Adrenal gland (tissue), 12 donors: Measurements from ENCODE around the gene TES. TPM values are rescaled to one million over a fixed set of nuclear protein-coding genes. Genes with fewer than 3 reads are reported as not detected.

Experiments used
- DNase-seq, 7 donors: peaks; one replicate each; pipeline ENCODE4 v3.0.0-alpha.2; 2019 to 2020
- H3K27ac ChIP-seq, 5 donors: fragments of 200-600 bp; sonication (generic) in 4 of 5; 1 replicate in 3 of 5; 2 replicates in 2 of 5; pipeline versions ENCODE4 v1.5.1 to v1.8.0; 2016 to 2020; ENCODE audit warnings: mild to moderate bottlenecking in 1 of 5
- H3K27me3 ChIP-seq: fragments of 200-600 bp; 2 replicates; pipeline ENCODE4 v1.8.0; 2021
- H3K36me3 ChIP-seq, 2 donors: fragments of 200-600 bp; replicated peaks in 1 of 2; 1 replicate in 1 of 2; 2 replicates in 1 of 2; pipeline versions ENCODE4 v1.5.1 to v1.8.0; 2018 to 2022
- H3K4me1 ChIP-seq, 2 donors: fragments of 200-600 bp; replicated peaks in 1 of 2; 1 replicate in 1 of 2; 2 replicates in 1 of 2; pipeline versions ENCODE4 v1.5.1 to v1.8.0; 2018 to 2021
- H3K4me3 ChIP-seq, 4 donors: fragments of 200-600 bp; sonication (generic) in 3 of 4; one replicate each; pipeline ENCODE4 v1.5.1; 2016 to 2018
- H3K9me3 ChIP-seq, 3 donors: fragments of 200-600 bp; sonication (generic) in 1 of 3; replicated peaks in 1 of 3; 1 replicate in 2 of 3; 2 replicates in 1 of 3; pipeline versions ENCODE4 v1.5.1 to v1.8.0; 2016 to 2021
- POLR2A ChIP-seq, 2 donors: fragments of 450-650 bp; IDR thresholded peaks; one replicate each; pipeline ENCODE4 v1.6.1; 2017; ENCODE audit warnings: antibody characterized with exemption in 2 of 2, mild to moderate bottlenecking in 2 of 2, moderate library complexity in 1 of 2
- WGBS, 4 donors: extraction: QIAGEN DNeasy Blood & Tissue Kit in 2 of 4; methylation state at CpG; one replicate each; pipeline versions ENCODE4 v1.1.5 to v1.1.7; 2013 to 2017; 5-methylcytosine and 5-hydroxymethylcytosine counted together
- intact Hi-C, 2 donors: fragments of 100-400 bp; cut with DNase I; formaldehyde crosslinking; loops; one replicate each; pipeline versions ENCODE4 v1.14.1 to v1.15.0; 2022 to 2023
- polyA plus RNA-seq, 3 donors: library from polyadenylated mRNA; stranded (reverse); fragments of 200-250 nt in 2 of 3; fragments of 350-450 nt in 1 of 3; fragmentation: Illumina TruSeq in 1 of 3; extraction: RNeasy Lipid Tissue Mini Kit (QIAGEN cat#74804) in 1 of 3; gene quantifications; one replicate each; pipeline ENCODE4 v1.2.3, GENCODE V29; 2013 to 2014
- total RNA-seq, 9 donors: library from RNA; depleted of rRNA in 4 of 9; stranded (reverse); fragments of >200 nt in 4 of 9; fragments of 120-200 nt in 1 of 9; fragmentation: NEBNext Ultra II Directional in 1 of 9; extraction: Animal tissue kit (Norgen Biotek cat#: 25700) in 1 of 9; gene quantifications; one replicate each; pipeline versions ENCODE4 v1.1.0 to v1.2.4, GENCODE V29; 2013 to 2023
- TF ChIP-seq, protein P1 (sequence below), 6 experiments: fragments of 450-650 bp in 4 of 6; fragments of 200-600 bp in 2 of 6; sonication (generic) in 1 of 6; IDR thresholded peaks; 1 replicate in 5 of 6; 2 replicates in 1 of 6; pipeline versions ENCODE4 v1.5.1 to v1.8.0; 2016 to 2021; ENCODE audit warnings: antibody characterized with exemption in 6 of 6, mild to moderate bottlenecking in 2 of 6, moderate library complexity in 1 of 6
- donor health status: healthy with polysubstance abuse.
- donor health status: Bipolar disorder and iron deficiency.
- donor health status: DM: yes; HTN: yes; CAD: no.
- donor health status: DM: no; HTN: no; CAD: no.
- donor health status: DM: no; HTN: no; CAD: no.
- donor health status: DM: yes; HTN: yes; CAD: no.

TES gene
- total and polyA plus RNA-seq, 12 donors, result 3.9 to 21.8 (median 12.5) TPM

DNA sequence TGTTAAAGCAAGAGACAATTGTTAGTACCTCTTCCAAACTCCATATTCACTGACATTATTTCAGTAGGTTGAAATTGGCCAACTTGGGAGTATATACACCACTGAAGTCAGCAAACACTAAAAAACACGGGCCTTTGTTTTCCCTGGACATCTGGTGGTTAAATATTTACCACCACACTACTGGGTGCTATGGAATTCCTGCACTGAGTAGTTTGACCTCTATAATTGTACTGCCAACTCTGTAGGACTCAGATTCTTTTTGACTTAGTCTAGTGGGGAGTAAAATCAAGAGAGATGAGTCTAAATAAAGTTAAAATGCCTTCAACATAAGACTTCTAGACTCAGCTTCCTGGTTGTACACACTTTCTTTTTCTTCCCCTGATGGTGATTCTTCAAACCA, 41.3 kb upstream of the TES start:
- WGBS, 4 donors, result 66 to 93% (median 72%) methylated on average over 1 of the region's 1 CpG
- TF ChIP-seq, protein P1, sequence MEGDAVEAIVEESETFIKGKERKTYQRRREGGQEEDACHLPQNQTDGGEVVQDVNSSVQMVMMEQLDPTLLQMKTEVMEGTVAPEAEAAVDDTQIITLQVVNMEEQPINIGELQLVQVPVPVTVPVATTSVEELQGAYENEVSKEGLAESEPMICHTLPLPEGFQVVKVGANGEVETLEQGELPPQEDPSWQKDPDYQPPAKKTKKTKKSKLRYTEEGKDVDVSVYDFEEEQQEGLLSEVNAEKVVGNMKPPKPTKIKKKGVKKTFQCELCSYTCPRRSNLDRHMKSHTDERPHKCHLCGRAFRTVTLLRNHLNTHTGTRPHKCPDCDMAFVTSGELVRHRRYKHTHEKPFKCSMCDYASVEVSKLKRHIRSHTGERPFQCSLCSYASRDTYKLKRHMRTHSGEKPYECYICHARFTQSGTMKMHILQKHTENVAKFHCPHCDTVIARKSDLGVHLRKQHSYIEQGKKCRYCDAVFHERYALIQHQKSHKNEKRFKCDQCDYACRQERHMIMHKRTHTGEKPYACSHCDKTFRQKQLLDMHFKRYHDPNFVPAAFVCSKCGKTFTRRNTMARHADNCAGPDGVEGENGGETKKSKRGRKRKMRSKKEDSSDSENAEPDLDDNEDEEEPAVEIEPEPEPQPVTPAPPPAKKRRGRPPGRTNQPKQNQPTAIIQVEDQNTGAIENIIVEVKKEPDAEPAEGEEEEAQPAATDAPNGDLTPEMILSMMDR (IDR thresholded peaks at IDR 0.05), result no peak
- no peak for TF ChIP-seq POLR2A (IDR thresholded peaks at IDR 0.05)
- Histone ChIP-seq H3K4me3 (no peak overlapping the region), H3K27me3 (no peaks in the 10 kb centered on the region), H3K4me1 (no peaks in the 10 kb centered on the region), H3K9me3 (no peaks in the 10 kb centered on the region), H3K27ac (no peak overlapping the region), H3K36me3 (no peaks in the 10 kb centered on the region)
- intact Hi-C loops, result no loop called here
- DNase-seq, result no peak

DNA sequence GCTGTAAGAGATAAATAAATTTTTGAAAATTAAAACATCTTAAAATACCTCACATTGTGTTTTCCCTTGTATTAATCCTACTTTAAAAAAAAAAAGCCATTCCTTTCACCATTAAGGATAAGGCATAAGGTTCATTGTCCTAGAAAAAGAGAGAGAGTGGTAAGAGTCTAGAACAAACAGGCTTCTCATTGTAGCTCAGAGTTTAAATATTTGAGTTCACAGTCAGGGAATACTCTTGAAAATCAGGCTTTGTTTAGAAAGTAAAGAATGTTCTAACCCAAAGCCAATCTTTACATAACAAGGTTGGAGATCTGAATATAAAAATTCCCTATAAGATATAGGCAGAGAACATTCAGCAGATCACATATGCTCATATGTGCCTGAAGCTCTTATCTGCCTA, 40.2 kb upstream of the TES start:
- no peak overlapping the region for H3K27ac ChIP-seq
- intact Hi-C loops, result loop anchor here in 1 of 2 donors (5.0 to 10.0 kb wide), 3 partner anchors 67 to 635 kb away; no protein-coding TSS in a partner anchor
- no peaks in the 10 kb centered on the region for H3K27me3 ChIP-seq
- no peak overlapping the region for H3K4me3 ChIP-seq
- no peak for DNase-seq
- no peaks in the 10 kb centered on the region for H3K9me3 ChIP-seq
- no peaks in the 10 kb centered on the region for H3K4me1 ChIP-seq
- no peaks in the 10 kb centered on the region for H3K36me3 ChIP-seq
- TF ChIP-seq POLR2A (IDR thresholded peaks at IDR 0.05), result no peak
- TF ChIP-seq, protein P1 (IDR thresholded peaks at IDR 0.05), result no peak

DNA sequence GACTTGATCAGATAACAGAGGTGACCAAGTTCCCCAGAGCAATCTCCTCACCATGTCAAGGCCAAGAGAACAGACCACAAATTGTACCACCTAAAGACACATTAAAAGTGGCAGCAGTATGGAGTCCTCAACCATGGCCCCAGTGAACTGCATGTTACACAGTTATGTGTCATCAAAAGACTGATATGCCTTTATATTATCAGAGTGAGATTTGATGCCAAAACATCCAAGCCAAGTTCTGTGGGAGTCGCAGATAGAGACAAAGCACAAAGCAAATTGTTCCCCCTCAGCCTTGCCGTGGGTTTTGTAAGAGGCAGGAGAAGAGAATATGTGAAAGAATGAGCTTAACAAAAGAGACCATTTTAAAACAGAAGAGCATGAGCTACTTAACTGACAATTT, 39.2 kb upstream of the TES start:
- no peak for TF ChIP-seq POLR2A (IDR thresholded peaks at IDR 0.05)
- TF ChIP-seq, protein P1 (IDR thresholded peaks at IDR 0.05), result no peak
- WGBS, 4 donors, result 24 to 49% (median 45%) methylated on average over 2 of the region's 2 CpGs
- H3K4me3 ChIP-seq, result no peak overlapping the region

DNA sequence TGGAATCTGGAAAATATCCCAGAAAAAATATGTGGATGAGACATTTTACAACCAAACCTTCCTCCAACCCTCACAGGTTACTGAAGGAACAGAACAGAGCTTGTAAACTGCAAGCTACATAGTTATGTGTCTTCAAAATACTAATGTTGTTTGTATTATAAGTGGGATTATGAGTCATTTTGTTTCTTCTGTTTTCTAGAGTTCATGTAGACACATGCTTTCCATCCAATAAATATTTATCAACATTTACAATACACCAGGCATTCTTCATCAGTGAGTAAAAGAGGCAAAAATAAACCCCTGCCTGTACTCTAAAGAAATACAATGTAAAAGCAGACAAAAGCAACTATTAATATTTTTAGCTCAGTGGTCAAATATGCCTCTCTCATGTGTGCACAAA, 38.0 kb upstream of the TES start:
- Histone ChIP-seq H3K27me3 (no peaks in the 10 kb centered on the region), H3K9me3 (no peaks in the 10 kb centered on the region), H3K27ac (no peak overlapping the region), H3K36me3 (no peaks in the 10 kb centered on the region), H3K4me1 (no peaks in the 10 kb centered on the region), H3K4me3 (no peak overlapping the region)
- TF ChIP-seq, protein P1 (IDR thresholded peaks at IDR 0.05), result no peak
- no peak for TF ChIP-seq POLR2A (IDR thresholded peaks at IDR 0.05)
- no peak for DNase-seq
- intact Hi-C loops, result loop anchor here in 1 of 2 donors (5.0 to 10.0 kb wide), 3 partner anchors 65 to 632 kb away; no protein-coding TSS in a partner anchor

More for the DNA sequence above, 39.2 kb upstream of the TES start:
- Histone ChIP-seq H3K27ac (no peak overlapping the region), H3K9me3 (no peaks in the 10 kb centered on the region), H3K4me1 (no peaks in the 10 kb centered on the region), H3K27me3 (no peaks in the 10 kb centered on the region), H3K36me3 (no peaks in the 10 kb centered on the region)
- intact Hi-C loops, result loop anchor here in 1 of 2 donors (5.0 to 10.0 kb wide), 3 partner anchors 66 to 634 kb away; no protein-coding TSS in a partner anchor
- no peak for DNase-seq
